CD14-positive monocyte (primary cell): ENCODE results near the gene CDH6. TPM values are rescaled to one million over a fixed set of nuclear protein-coding genes. Genes with fewer than 3 reads are reported as not detected.

Experiments
- DNase-seq, 3 donors: peaks; one replicate each; pipeline ENCODE4 v3.0.0-alpha.2; 2011 to 2022
- H2AFZ ChIP-seq: 2 replicates; pipeline ENCODE4 v1.6.0; 2012; ENCODE audit warnings: mild to moderate bottlenecking, low read depth, low read length, inconsistent platforms; ENCODE audit not compliant: insufficient read depth, poor library complexity, severe bottlenecking
- H3K27ac ChIP-seq, 2 donors: 1 replicate in 1 of 2; 2 replicates in 1 of 2; pipeline ENCODE4 v1.5.1; 2012 to 2013; ENCODE audit warnings: low read length in 2 of 2, control low read depth in 1 of 2, inconsistent platforms in 1 of 2, low read depth in 1 of 2, mild to moderate bottlenecking in 1 of 2
- H3K27me3 ChIP-seq, 2 donors: one replicate each; pipeline versions ENCODE4 v1.6.0 to v1.6.1; 2011 to 2013; ENCODE audit warnings: low read length in 2 of 2; ENCODE audit not compliant: control insufficient read depth in 2 of 2, insufficient read depth in 2 of 2
- H3K36me3 ChIP-seq, 2 donors: replicated peaks in 1 of 2; 1 replicate in 1 of 2; 2 replicates in 1 of 2; pipeline versions ENCODE4 v1.5.1 to v1.6.1; 2012 to 2013; ENCODE audit warnings: low read length in 2 of 2, control low read depth in 1 of 2, inconsistent platforms in 1 of 2, mild to moderate bottlenecking in 1 of 2; ENCODE audit not compliant: insufficient read depth in 2 of 2, control insufficient read depth in 1 of 2
- H3K4me1 ChIP-seq, 2 donors: 1 replicate in 1 of 2; 2 replicates in 1 of 2; pipeline versions ENCODE4 v1.5.1 to v1.6.1; 2012 to 2013; ENCODE audit warnings: low read length in 2 of 2, control low read depth in 1 of 2, inconsistent platforms in 1 of 2, mild to moderate bottlenecking in 1 of 2, moderate library complexity in 1 of 2; ENCODE audit not compliant: insufficient read depth in 2 of 2, control insufficient read depth in 1 of 2
- H3K4me2 ChIP-seq: replicated peaks from 2 replicates; pipeline ENCODE3; 2012; ENCODE audit warnings: low read length, moderate library complexity, mild to moderate bottlenecking; ENCODE audit not compliant: poor library complexity, severe bottlenecking; ENCODE audit errors: extremely low read depth
- H3K4me3 ChIP-seq, 3 experiments: fragments of 200-600 bp in 1 of 3; sonication (generic) in 1 of 3; replicated peaks in 1 of 3; 1 replicate in 2 of 3; 2 replicates in 1 of 3; pipeline ENCODE4 v1.5.1; 2011 to 2013; ENCODE audit warnings: low read length in 3 of 3, mild to moderate bottlenecking in 3 of 3, control low read depth in 2 of 3, low read depth in 2 of 3, inconsistent platforms in 1 of 3, moderate library complexity in 1 of 3
- H3K79me2 ChIP-seq: 2 replicates; pipeline ENCODE4 v1.6.0; 2012; ENCODE audit warnings: mild to moderate bottlenecking, control low read depth, inconsistent platforms, low read length, moderate library complexity; ENCODE audit not compliant: insufficient read depth
- H3K9ac ChIP-seq: 2 replicates; pipeline ENCODE4 v1.6.0; 2017; ENCODE audit warnings: low read length, mild to moderate bottlenecking; ENCODE audit not compliant: insufficient read depth, poor library complexity, severe bottlenecking
- H3K9me3 ChIP-seq, 2 donors: replicated peaks in 1 of 2; 1 replicate in 1 of 2; 2 replicates in 1 of 2; pipeline versions ENCODE4 v1.5.1 to v1.6.1; 2012 to 2013; ENCODE audit warnings: low read length in 2 of 2, control low read depth in 1 of 2; ENCODE audit not compliant: control insufficient read depth in 1 of 2, insufficient read depth in 1 of 2
- H4K20me1 ChIP-seq: 2 replicates; pipeline ENCODE4 v1.6.0; 2012; ENCODE audit warnings: mild to moderate bottlenecking, low read length, control low read depth, moderate library complexity; ENCODE audit not compliant: insufficient read depth
- H3K27ac Mint-ChIP-seq, 7 donors: one replicate each; pipeline ENCODE4 v1.8.0; 2020; ENCODE audit warnings: mild to moderate bottlenecking in 7 of 7, mixed read lengths in 7 of 7, moderate library complexity in 6 of 7, inconsistent platforms in 2 of 7
- H3K27me3 Mint-ChIP-seq, 3 donors: one replicate each; pipeline ENCODE4 v1.8.0; 2021 to 2022; ENCODE audit warnings: low read depth in 3 of 3, mild to moderate bottlenecking in 3 of 3, mixed read lengths in 3 of 3, moderate library complexity in 3 of 3, inconsistent platforms in 1 of 3
- H3K36me3 Mint-ChIP-seq, 2 donors: one replicate each; pipeline ENCODE4 v1.8.0; 2020; ENCODE audit warnings: mixed read lengths in 2 of 2, inconsistent platforms in 1 of 2, mild to moderate bottlenecking in 1 of 2
- H3K4me1 Mint-ChIP-seq: one replicate; pipeline ENCODE4 v1.8.0; 2020; ENCODE audit warnings: mild to moderate bottlenecking, mixed read lengths
- H3K4me3 Mint-ChIP-seq, 2 donors: one replicate each; pipeline ENCODE4 v1.8.0; 2020; ENCODE audit warnings: mild to moderate bottlenecking in 2 of 2, mixed read lengths in 2 of 2, moderate library complexity in 1 of 2
- H3K9me3 Mint-ChIP-seq, 7 donors: one replicate each; pipeline ENCODE4 v1.8.0; 2020 to 2022; ENCODE audit warnings: mixed read lengths in 7 of 7, mild to moderate bottlenecking in 6 of 7, moderate library complexity in 6 of 7, inconsistent platforms in 2 of 7
- WGBS: methylation state at CpG from one replicate; pipeline ENCODE4 v1.1.5; 2013; ENCODE audit warnings: missing lambda C conversion rate; ENCODE audit not compliant: insufficient coverage; 5-methylcytosine and 5-hydroxymethylcytosine counted together
- intact Hi-C, 2 donors: fragments of 100-400 bp; cut with micrococcal nuclease; formaldehyde crosslinking; loops; one replicate each; pipeline versions ENCODE4 v1.15.0 to v1.15.1; 2023
- polyA plus RNA-seq, 3 donors: library from polyadenylated mRNA; depleted of rRNA in 1 of 3; unstranded in 2 of 3; stranded (reverse) in 1 of 3; fragments of 300-500 nt in 2 of 3; fragments of >200 nt in 1 of 3; fragmentation: Illumina TruSeq in 2 of 3; gene quantifications; 1 replicate in 2 of 3; 2 replicates in 1 of 3; pipeline ENCODE4 v1.2.3, GENCODE V29; 2012 to 2021
- TF ChIP-seq, protein P1 (sequence below): fragments of 200-600 bp; IDR thresholded peaks from one replicate; pipeline ENCODE4 v1.8.0; 2022; ENCODE audit warnings: antibody characterized with exemption, mild to moderate bottlenecking

CDH6 gene
- polyA plus RNA-seq, 3 donors = not detected

DNA sequence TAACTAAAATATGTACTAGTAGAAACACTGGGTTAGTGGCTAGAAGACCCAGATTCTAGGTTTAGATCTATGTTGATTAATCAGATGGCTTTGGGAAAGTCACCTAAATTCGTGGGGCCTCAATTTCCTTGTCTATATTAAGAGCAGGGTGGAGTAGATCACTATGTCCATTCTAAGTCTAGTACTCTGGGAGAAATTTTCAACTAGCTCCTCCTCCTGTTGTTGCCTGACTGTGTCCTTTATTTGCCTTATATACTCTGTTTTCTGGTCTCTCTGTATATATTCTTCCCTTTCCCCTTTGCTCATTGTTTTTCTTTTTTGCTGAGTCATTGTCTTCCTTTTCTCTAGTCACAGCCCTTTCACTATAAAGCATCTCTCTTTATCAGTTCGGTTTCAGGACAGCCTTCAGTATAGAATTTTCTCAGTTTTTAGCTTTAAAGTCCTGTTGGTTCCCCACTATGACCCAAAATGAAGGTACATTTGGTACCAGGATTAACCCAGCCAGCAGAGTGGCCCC, 44.5 kb upstream of the CDH6 start:
- Histone ChIP-seq H3K27ac (no peak overlapping the region), H3K4me1 (peaks cover 22 to 24% of the 10 kb centered on the region in 2 donors), H2AFZ (no peak overlapping the region), H4K20me1 (no peaks in the 10 kb centered on the region), H3K4me3 (no peak overlapping the region), H3K79me2 (no peaks in the 10 kb centered on the region), H3K9me3 (no peaks in the 10 kb centered on the region), H3K4me2 (no peak overlapping the region), H3K27me3 (no peaks in the 10 kb centered on the region), H3K9ac (no peak overlapping the region), H3K36me3 (no peaks in the 10 kb centered on the region)
- no peak overlapping the region for H3K4me3 Mint-ChIP-seq
- DNase-seq = no peak
- WGBS = no CpG with 5 or more reads among the region's 2 CpGs
- H3K36me3 Mint-ChIP-seq = no peaks in the 10 kb centered on the region
- peaks cover 0 to 8% (median 0%) of the 10 kb centered on the region in 3 donors for H3K27me3 Mint-ChIP-seq
- intact Hi-C loops = no loop called here
- no peaks in the 10 kb centered on the region for H3K9me3 Mint-ChIP-seq
- peak overlapping the region in 1 of 7 donors; percentile 5 for H3K27ac Mint-ChIP-seq
- peaks cover 21% of the 10 kb centered on the region for H3K4me1 Mint-ChIP-seq
- TF ChIP-seq, protein P1, sequence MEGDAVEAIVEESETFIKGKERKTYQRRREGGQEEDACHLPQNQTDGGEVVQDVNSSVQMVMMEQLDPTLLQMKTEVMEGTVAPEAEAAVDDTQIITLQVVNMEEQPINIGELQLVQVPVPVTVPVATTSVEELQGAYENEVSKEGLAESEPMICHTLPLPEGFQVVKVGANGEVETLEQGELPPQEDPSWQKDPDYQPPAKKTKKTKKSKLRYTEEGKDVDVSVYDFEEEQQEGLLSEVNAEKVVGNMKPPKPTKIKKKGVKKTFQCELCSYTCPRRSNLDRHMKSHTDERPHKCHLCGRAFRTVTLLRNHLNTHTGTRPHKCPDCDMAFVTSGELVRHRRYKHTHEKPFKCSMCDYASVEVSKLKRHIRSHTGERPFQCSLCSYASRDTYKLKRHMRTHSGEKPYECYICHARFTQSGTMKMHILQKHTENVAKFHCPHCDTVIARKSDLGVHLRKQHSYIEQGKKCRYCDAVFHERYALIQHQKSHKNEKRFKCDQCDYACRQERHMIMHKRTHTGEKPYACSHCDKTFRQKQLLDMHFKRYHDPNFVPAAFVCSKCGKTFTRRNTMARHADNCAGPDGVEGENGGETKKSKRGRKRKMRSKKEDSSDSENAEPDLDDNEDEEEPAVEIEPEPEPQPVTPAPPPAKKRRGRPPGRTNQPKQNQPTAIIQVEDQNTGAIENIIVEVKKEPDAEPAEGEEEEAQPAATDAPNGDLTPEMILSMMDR = no peak

DNA sequence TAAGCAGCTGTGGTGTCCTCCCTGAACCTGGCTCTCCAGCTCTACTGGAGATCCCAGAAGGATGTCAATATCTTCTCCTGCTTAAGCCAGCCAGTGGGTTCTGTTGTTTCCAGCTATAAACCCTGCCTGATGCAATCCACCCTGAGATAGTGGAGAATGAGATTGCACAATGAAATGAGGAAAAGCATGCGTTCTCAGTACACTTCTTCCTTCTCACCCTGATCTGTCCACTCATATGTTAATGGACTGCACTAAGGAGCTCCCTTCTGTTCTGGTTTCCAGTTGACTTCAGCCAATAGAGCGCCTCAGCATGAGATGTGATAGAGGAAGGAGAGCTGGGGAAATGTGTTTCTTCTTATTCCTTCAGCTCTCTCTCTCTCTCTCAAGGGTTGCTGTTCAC, 40.0 kb upstream of the CDH6 start:
- Histone ChIP-seq H3K79me2 (no peaks in the 10 kb centered on the region), H4K20me1 (no peaks in the 10 kb centered on the region), H3K36me3 (no peaks in the 10 kb centered on the region), H3K4me1 (peaks cover 20 to 24% of the 10 kb centered on the region in 2 donors), H3K4me3 (no peak overlapping the region), H3K9me3 (no peaks in the 10 kb centered on the region), H3K4me2 (peak overlapping the region; percentile 20), H2AFZ (no peak overlapping the region), H3K27ac (peak overlapping the region in 1 of 2 donors; percentile 23), H3K9ac (no peak overlapping the region), H3K27me3 (peaks cover 0 to 2% of the 10 kb centered on the region in 2 donors)
- H3K4me1 Mint-ChIP-seq = peaks cover 17% of the 10 kb centered on the region
- peak overlapping the region in 2 of 7 donors; percentile 62 to 80 for H3K27ac Mint-ChIP-seq
- H3K36me3 Mint-ChIP-seq = no peaks in the 10 kb centered on the region
- no CpG with 5 or more reads among the region's 2 CpGs for WGBS
- intact Hi-C loops = no loop called here
- DNase-seq = peak; percentile 11 to 60 (median 45)
- no peak overlapping the region for H3K4me3 Mint-ChIP-seq
- peaks cover 0 to 9% (median 2%) of the 10 kb centered on the region in 3 donors for H3K27me3 Mint-ChIP-seq
- TF ChIP-seq, protein P1 = no peak
- no peaks in the 10 kb centered on the region for H3K9me3 Mint-ChIP-seq
